HepG2 (cell line): ENCODE data around the gene MGMT.

ENCODE experiments used
- EZH2 ChIP-seq: conservative IDR thresholded peaks from 2 replicates; pipeline ENCODE4 v1.6.1; 2012; ENCODE audit warnings: mild to moderate bottlenecking, low read depth, low read length, moderate library complexity
- IRF2 ChIP-seq: IDR thresholded peaks from 2 replicates; pipeline ENCODE4 v1.6.1; 2018; ENCODE audit warnings: missing genetic modification reagents, missing compliant biosample characterization
- ZNF12 ChIP-seq: sonication (generic); formaldehyde crosslinking; IDR thresholded peaks from 2 replicates; pipeline ENCODE4 v1.5.0; 2020; ENCODE audit warnings: missing genetic modification reagents
- TF ChIP-seq, protein P1 (sequence below): sonication (generic); formaldehyde crosslinking; IDR thresholded peaks from 2 replicates; pipeline ENCODE4 v1.4.0; 2020; ENCODE audit warnings: missing genetic modification reagents, mild to moderate bottlenecking, borderline replicate concordance

DNA sequence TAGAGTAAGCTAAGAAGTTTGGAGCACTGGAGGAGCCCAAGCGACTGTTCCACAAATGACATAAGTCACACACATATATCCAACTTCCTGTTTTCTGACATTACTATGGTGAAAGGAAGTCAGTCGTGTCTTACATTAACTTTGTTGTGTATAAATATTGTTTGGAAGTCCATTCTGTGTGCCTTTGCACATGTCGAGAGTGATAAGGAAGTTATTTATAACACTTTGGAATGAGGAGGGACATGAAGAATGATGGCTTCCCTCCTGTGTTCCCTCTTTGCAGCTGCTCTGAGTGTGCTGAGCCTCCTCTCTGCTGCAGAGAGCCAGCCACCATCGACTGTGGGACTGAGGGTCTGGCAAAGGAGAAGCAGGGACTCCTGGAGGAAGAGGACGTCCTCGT lies 40.4 kb upstream of the MGMT start:
- TF ChIP-seq, protein P1, sequence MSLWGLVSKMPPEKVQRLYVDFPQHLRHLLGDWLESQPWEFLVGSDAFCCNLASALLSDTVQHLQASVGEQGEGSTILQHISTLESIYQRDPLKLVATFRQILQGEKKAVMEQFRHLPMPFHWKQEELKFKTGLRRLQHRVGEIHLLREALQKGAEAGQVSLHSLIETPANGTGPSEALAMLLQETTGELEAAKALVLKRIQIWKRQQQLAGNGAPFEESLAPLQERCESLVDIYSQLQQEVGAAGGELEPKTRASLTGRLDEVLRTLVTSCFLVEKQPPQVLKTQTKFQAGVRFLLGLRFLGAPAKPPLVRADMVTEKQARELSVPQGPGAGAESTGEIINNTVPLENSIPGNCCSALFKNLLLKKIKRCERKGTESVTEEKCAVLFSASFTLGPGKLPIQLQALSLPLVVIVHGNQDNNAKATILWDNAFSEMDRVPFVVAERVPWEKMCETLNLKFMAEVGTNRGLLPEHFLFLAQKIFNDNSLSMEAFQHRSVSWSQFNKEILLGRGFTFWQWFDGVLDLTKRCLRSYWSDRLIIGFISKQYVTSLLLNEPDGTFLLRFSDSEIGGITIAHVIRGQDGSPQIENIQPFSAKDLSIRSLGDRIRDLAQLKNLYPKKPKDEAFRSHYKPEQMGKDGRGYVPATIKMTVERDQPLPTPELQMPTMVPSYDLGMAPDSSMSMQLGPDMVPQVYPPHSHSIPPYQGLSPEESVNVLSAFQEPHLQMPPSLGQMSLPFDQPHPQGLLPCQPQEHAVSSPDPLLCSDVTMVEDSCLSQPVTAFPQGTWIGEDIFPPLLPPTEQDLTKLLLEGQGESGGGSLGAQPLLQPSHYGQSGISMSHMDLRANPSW (CRISPR knock-in tag), result no peak
- no peak for TF ChIP-seq IRF2
- no peak for TF ChIP-seq EZH2
- no peak for TF ChIP-seq ZNF12 (CRISPR knock-in tag)
